Coronary artery (tissue), 2 donors: ENCODE data around the gene HACL1.

Experiments
- DNase-seq: peaks from one replicate; pipeline ENCODE4 v3.0.0-alpha.2; 2017; ENCODE audit warnings: low spot score
- H3K27ac ChIP-seq, 2 donors: fragments of 200-600 bp; sonication (generic); one replicate each; pipeline ENCODE4 v1.5.1; 2016 to 2019
- H3K4me3 ChIP-seq: fragments of 200-600 bp; sonication (generic); 2 replicates; pipeline ENCODE4 v1.5.1; 2016; ENCODE audit warnings: mild to moderate bottlenecking, moderate library complexity
- CTCF ChIP-seq: fragments of 200-600 bp; sonication (generic); IDR thresholded peaks from one replicate; pipeline ENCODE4 v1.5.1; 2019; ENCODE audit warnings: antibody characterized with exemption

The HACL1 gene

DNA sequence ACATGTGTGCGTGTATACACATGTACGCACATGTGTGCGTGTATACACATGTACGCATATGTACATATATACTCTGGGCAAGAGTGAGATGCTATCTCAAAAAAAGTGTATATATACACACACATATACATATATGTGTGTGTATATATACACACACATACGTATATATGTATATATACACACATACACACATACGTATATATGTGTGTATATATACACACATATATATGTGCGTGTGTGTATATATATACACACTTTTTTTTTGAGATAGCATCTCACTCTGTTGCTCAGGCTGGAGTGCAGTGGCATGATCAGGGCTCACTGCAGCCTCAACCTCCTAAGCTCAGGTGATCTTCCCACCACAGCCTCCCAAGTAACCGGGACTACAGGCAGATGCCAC is 8.4 kb downstream of the HACL1 start:
- no peak for DNase-seq
- no peak overlapping the region for H3K27ac ChIP-seq
- no peak for TF ChIP-seq CTCF
- H3K4me3 ChIP-seq, result no peak overlapping the region

DNA sequence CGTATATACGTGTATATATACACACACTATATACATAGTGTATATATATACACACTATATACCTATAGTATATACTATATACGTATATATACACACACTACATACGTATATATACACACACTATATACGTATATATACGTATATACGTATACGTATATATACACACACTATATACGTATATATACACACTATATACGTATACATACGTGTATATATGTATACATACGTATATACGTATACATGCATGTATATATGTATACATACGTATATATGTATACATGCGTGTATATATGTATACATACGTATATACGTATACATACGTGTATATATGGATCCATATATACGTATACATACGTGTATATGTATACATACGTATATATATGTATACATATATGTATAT is 9.4 kb downstream of the HACL1 start:
- no peak overlapping the region for H3K4me3 ChIP-seq
- no peak overlapping the region for H3K27ac ChIP-seq
- no peak for TF ChIP-seq CTCF
- no peak for DNase-seq

DNA sequence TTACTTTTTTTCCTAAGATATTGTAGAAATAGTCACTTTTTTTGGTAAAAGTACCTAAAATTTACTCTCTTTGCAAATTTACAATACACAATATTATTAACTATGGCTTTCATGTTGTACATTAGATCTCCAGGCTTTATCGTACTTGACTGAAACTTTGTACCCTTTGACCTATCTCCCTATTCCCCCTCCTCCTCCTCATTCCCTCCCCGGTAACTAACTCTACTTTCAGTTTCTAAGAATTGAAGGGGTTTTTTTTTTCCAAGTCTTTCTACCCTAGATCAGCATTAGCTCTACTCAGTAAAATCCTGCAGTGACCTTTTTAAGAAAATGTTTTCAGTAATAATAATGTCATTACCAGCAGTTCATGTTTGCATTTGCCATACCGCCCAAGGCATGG is 10.1 kb downstream of the HACL1 start:
- Histone ChIP-seq H3K4me3 (no peak overlapping the region), H3K27ac (no peak overlapping the region)
- DNase-seq, result no peak
- no peak for TF ChIP-seq CTCF

DNA sequence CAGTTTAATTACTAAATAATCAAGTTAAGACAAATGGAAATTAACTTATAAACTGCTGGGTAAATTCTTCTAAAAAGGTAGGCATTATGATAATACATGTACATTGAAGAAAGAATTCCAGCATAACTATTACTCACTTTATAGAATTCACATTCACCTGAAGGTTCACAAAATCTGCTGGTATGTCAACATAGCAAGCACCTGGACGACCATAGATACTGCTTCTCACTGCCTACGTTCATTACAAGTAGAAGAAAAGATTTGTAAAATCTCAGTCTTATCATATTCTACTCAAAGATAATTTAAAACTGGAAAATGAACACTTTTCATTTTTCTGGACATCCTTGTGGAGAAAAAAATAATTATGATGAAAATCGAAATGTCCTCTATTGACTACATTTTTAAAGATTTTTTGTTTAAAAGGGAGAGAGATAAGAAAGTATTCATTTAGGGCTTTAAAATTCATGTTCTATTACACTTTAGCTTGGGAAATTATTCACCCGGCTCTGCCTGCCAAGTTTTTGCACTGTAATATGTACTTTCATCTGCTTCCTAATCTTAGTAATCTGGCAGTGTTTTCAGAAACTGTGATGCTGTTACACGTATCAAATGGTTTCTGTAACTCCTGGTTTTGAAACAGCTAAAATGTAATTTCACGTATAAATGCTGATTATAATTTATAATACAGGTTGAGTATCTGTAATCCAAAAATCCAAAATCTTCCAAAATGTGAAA is 16.1 kb downstream of the HACL1 start:
- TF ChIP-seq CTCF, result no peak
- DNase-seq, result no peak
- Histone ChIP-seq H3K4me3 (no peak overlapping the region), H3K27ac (no peak overlapping the region)

DNA sequence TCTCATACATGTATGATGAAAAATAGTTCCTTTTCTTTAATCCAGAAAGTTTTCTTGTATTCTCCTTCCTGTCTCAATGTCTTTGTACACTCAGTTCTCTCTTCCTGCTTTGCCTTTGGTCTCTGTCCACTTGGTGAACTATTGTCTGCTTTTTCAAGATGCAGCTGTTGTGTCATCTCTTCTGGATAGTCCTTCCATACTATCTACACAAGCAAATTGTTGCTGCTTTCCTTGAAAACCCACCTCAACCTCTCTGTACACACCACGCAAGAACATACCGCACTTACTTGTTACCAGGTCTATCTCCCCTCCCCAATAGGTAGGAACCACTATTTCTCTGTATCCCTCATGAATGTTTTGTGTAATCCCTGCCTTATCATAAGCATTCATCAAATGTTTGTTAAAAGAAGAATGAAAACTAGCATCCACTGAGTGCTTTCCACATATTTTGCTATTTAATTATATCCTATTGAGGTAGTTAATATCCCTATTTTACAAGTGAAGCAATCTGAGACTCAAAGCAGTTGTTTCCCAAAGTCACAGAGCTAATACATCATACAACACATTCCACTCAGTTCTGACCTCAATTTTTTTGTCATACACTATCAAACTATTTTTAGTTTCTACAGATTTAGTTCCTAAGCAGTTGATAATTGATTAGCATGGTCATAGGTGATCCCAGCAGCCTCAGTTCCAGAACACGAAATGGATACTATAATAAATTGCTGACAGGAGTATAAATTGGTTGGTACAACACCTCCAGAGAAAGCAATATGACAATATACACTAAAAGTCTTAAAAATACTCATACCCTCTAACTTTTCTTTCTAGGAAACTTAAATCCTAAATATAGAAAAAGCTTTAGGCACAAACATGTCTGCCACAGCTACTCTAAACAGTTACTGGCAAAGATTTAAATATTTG is 19.6 kb downstream of the HACL1 start:
- TF ChIP-seq CTCF, result no peak
- no peak for DNase-seq
- H3K27ac ChIP-seq, result no peak overlapping the region
- no peak overlapping the region for H3K4me3 ChIP-seq

DNA sequence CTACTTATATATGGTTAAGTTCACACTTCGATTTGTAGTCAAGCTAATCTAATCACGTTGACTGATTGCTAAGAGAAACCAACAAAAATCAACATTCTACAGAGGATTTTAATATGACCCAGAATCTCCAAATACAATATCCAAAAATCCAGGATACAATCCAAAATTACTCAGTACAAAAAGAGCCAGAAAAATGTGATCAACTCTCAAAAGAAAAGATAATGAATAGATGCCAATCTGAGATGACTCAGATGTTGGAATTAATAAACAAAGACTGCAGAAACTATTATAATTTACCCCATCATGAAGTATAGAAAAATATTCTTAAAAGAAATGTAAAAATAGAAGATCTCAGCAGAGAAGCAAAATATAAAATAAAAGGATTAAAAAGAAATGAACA is 22.3 kb downstream of the HACL1 start:
- Histone ChIP-seq H3K27ac (no peak overlapping the region), H3K4me3 (no peak overlapping the region)
- no peak for DNase-seq
- TF ChIP-seq CTCF, result no peak
